CD4-positive, alpha-beta memory T cell (primary cell): ENCODE results near the gene PARD3B. TPM values are rescaled to one million over a fixed set of nuclear protein-coding genes. Genes with fewer than 3 reads are reported as not detected.

Experiments
- CTCF ChIA-PET: fragments of 350-600 bp; sonication (Branson Sonifier 250); formaldehyde crosslinking; loops from one replicate; lab custom pipeline; 2021; ENCODE audit warnings: inconsistent platforms; ENCODE audit not compliant: partially characterized antibody; lab: Charles Lee
- POLR2A ChIA-PET: fragments of 350-600 bp; sonication (Branson Sonifier 250); formaldehyde crosslinking; loops from one replicate; lab custom pipeline; 2021; ENCODE audit not compliant: partially characterized antibody; lab: Charles Lee
- DNase-seq, 5 donors: peaks; one replicate each; pipeline versions ENCODE4 v3.0.0 to v3.0.0-alpha.2; 2020 to 2022; ENCODE audit warnings: mixed read lengths in 1 of 5
- H3K27ac ChIP-seq: one replicate; pipeline ENCODE4 v1.7.0; 2013; ENCODE audit warnings: low read depth, low read length
- H3K27me3 ChIP-seq: 2 replicates; pipeline ENCODE4 v1.7.0; 2013; ENCODE audit warnings: mild to moderate bottlenecking, low read length, moderate library complexity; ENCODE audit not compliant: insufficient read depth
- H3K36me3 ChIP-seq: 2 replicates; pipeline ENCODE4 v1.7.0; 2013; ENCODE audit warnings: mild to moderate bottlenecking, low read length, moderate library complexity; ENCODE audit not compliant: insufficient read depth
- H3K4me1 ChIP-seq: 2 replicates; pipeline ENCODE4 v1.7.0; 2013; ENCODE audit warnings: mild to moderate bottlenecking, low read length, moderate library complexity; ENCODE audit not compliant: insufficient read depth
- H3K4me3 ChIP-seq, 2 donors: one replicate each; pipeline ENCODE4 v1.7.0; 2013; ENCODE audit warnings: low read length in 2 of 2, mild to moderate bottlenecking in 1 of 2
- H3K9me3 ChIP-seq, 2 donors: one replicate each; pipeline ENCODE4 v1.7.0; 2013; ENCODE audit warnings: low read length in 2 of 2, control low read depth in 1 of 2; ENCODE audit not compliant: control insufficient read depth in 1 of 2
- H3K27ac Mint-ChIP-seq, 7 donors: one replicate each; pipeline ENCODE4 v1.8.0; 2020 to 2021; ENCODE audit warnings: mixed read lengths in 7 of 7, mild to moderate bottlenecking in 6 of 7, inconsistent platforms in 3 of 7, moderate library complexity in 3 of 7
- H3K27me3 Mint-ChIP-seq, 2 donors: one replicate each; pipeline ENCODE4 v1.8.0; 2020 to 2021; ENCODE audit warnings: mixed read lengths in 2 of 2
- H3K36me3 Mint-ChIP-seq, 2 donors: one replicate each; pipeline ENCODE4 v1.8.0; 2020 to 2021; ENCODE audit warnings: mixed read lengths in 2 of 2, inconsistent platforms in 1 of 2, mild to moderate bottlenecking in 1 of 2
- H3K4me1 Mint-ChIP-seq, 4 donors: one replicate each; pipeline ENCODE4 v1.8.0; 2020 to 2021; ENCODE audit warnings: mixed read lengths in 4 of 4, mild to moderate bottlenecking in 1 of 4
- H3K4me3 Mint-ChIP-seq, 8 donors: one replicate each; pipeline ENCODE4 v1.8.0; 2020 to 2021; ENCODE audit warnings: mixed read lengths in 8 of 8, mild to moderate bottlenecking in 7 of 8, moderate library complexity in 6 of 8, inconsistent platforms in 3 of 8
- H3K9me3 Mint-ChIP-seq, 8 donors: one replicate each; pipeline ENCODE4 v1.8.0; 2020 to 2021; ENCODE audit warnings: mixed read lengths in 8 of 8, mild to moderate bottlenecking in 5 of 8, inconsistent platforms in 3 of 8, moderate library complexity in 1 of 8
- intact Hi-C: fragments of 100-400 bp; cut with micrococcal nuclease; formaldehyde crosslinking; loops from one replicate; pipeline ENCODE4 v1.15.1; 2023
- polyA plus RNA-seq, 2 donors: library from polyadenylated mRNA; unstranded; fragments of 300-500 nt; fragmentation: Illumina TruSeq; gene quantifications; one replicate each; pipeline ENCODE4 v1.2.3, GENCODE V29; 2021
- total RNA-seq, 2 experiments: library from RNA; stranded (reverse); gene quantifications; one replicate each; pipeline ENCODE4 v1.2.3, GENCODE V29; 2021

Gene PARD3B
- total and polyA plus RNA-seq, 4 experiments from 2014 or later = 0.44 to 1.3 (median 1.2) TPM; not detected in 1

GRCh38 chr2:205012961-205013360 lies 467.7 kb downstream of the PARD3B start:
- H3K27me3 Mint-ChIP-seq = peaks cover 0 to 1% of the 10 kb centered on the region in 2 donors
- no peak overlapping the region for H3K27ac Mint-ChIP-seq
- Histone ChIP-seq H3K4me3 (no peak overlapping the region), H3K4me1 (no peaks in the 10 kb centered on the region), H3K36me3 (no peaks in the 10 kb centered on the region), H3K9me3 (no peaks in the 10 kb centered on the region), H3K27ac (no peak overlapping the region), H3K27me3 (no peaks in the 10 kb centered on the region)
- DNase-seq = no peak
- POLR2A ChIA-PET = no interaction called here
- H3K36me3 Mint-ChIP-seq = no peaks in the 10 kb centered on the region
- H3K4me3 Mint-ChIP-seq = no peak overlapping the region
- intact Hi-C loops = no loop called here
- peaks cover 2 to 12% (median 6%) of the 10 kb centered on the region in 4 donors for H3K4me1 Mint-ChIP-seq
- CTCF ChIA-PET = interaction anchor here (1.2 kb wide), 1 partner anchor 10 kb away, joined by 3 read pairs; no protein-coding TSS in a partner anchor
- H3K9me3 Mint-ChIP-seq = peaks cover 0 to 5% (median 0%) of the 10 kb centered on the region in 8 donors

DNA sequence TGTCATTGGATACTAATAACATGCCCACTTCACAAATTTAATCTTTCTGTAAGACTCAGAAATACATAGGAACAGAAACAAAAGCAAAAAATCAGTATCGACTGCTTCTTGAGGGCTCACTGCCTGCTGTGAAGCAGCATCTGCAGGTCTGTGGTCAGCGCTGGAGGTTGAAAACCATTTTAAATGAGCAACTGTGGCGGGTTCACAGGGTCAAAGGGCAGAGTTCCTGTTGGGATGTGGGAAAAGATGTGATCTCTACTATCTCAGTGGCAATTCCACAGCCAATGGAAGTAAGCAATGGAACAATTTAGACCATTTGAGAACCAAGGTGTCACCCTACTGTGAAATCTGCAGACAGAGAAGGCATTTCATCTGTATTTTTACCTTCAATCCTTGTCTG lies 468.3 kb downstream of the PARD3B start:
- intact Hi-C loops = no loop called here
- no peaks in the 10 kb centered on the region for H3K36me3 ChIP-seq
- no peak overlapping the region for H3K4me3 ChIP-seq
- Mint-ChIP-seq H3K9me3 (peaks cover 0 to 5% (median 0%) of the 10 kb centered on the region in 8 donors), H3K27ac (peak overlapping the region in 1 of 7 donors; percentile 11), H3K36me3 (no peaks in the 10 kb centered on the region), H3K27me3 (peaks cover 0 to 1% of the 10 kb centered on the region in 2 donors), H3K4me3 (no peak overlapping the region), H3K4me1 (peaks cover 2 to 12% (median 6%) of the 10 kb centered on the region in 4 donors)
- H3K27ac ChIP-seq = no peak overlapping the region
- POLR2A ChIA-PET = no interaction called here
- no peaks in the 10 kb centered on the region for H3K9me3 ChIP-seq
- no peak for DNase-seq
- H3K27me3 ChIP-seq = no peaks in the 10 kb centered on the region
- no peaks in the 10 kb centered on the region for H3K4me1 ChIP-seq
- CTCF ChIA-PET = interaction anchor here (0.7 kb wide), 1 partner anchor 37 kb away, joined by 3 read pairs; no protein-coding TSS in a partner anchor

DNA sequence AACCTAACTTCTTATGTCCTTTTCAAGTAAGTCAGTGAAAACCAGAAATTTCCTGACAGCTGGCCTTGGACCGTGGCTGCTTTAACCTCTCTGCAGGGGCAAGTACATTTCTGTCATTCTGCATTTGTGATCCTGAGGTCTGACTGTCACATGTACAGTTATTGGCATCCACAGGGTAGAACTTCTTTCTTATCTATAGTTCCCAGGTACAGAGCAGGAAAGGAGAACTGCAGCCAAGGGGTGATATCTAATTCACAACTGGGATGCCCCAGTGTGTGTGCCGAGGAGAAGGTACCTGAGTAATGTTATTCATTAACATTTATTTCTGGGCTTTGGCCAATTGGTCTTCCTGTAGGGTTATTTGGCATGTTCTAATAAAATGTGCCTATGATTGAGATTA lies 468.9 kb downstream of the PARD3B start:
- ChIA-PET POLR2A (no interaction called here), CTCF (interaction anchor here (0.7 kb wide), 1 partner anchor 37 kb away, joined by 3 read pairs; no protein-coding TSS in a partner anchor)
- no peaks in the 10 kb centered on the region for H3K9me3 ChIP-seq
- H3K4me3 ChIP-seq = no peak overlapping the region
- H3K36me3 Mint-ChIP-seq = no peaks in the 10 kb centered on the region
- no peak overlapping the region for H3K27ac ChIP-seq
- no peaks in the 10 kb centered on the region for H3K27me3 ChIP-seq
- H3K36me3 ChIP-seq = no peaks in the 10 kb centered on the region
- no peak overlapping the region for H3K27ac Mint-ChIP-seq
- H3K9me3 Mint-ChIP-seq = peaks cover 0 to 5% (median 0%) of the 10 kb centered on the region in 8 donors
- H3K4me1 ChIP-seq = no peaks in the 10 kb centered on the region
- no peak overlapping the region for H3K4me3 Mint-ChIP-seq
- peaks cover 0 to 1% of the 10 kb centered on the region in 2 donors for H3K27me3 Mint-ChIP-seq
- intact Hi-C loops = no loop called here
- DNase-seq = no peak
- H3K4me1 Mint-ChIP-seq = peaks cover 3 to 12% (median 6%) of the 10 kb centered on the region in 4 donors

DNA sequence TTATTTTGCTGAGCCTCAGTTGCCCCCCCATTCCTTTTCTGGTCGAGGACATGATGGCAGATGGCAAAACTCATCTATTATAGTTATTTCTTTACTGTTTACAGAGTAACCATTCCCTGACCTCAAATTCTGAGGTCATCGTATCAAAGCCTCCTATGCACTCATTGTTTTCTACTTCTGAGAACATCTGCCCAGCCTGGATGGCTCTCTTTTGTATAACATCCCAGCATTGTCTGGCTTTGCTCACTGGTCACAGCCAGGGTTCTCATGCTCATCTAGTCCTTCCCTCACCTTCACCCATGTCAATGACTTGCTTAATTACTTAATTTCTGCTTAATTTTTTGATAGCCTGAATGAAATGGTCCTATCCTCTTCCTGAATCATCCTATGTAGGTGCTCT lies 472.1 kb downstream of the PARD3B start:
- intact Hi-C loops = no loop called here
- no peaks in the 10 kb centered on the region for H3K4me1 ChIP-seq
- CTCF ChIA-PET = no interaction called here
- H3K4me3 Mint-ChIP-seq = no peak overlapping the region
- H3K27me3 Mint-ChIP-seq = no peaks in the 10 kb centered on the region
- peaks cover 0 to 4% of the 10 kb centered on the region in 2 donors for H3K36me3 Mint-ChIP-seq
- peak overlapping the region in 2 of 7 donors; percentile 1 to 48 for H3K27ac Mint-ChIP-seq
- DNase-seq = no peak
- H3K9me3 ChIP-seq = no peaks in the 10 kb centered on the region
- no peaks in the 10 kb centered on the region for H3K36me3 ChIP-seq
- peaks cover 0 to 13% (median 1%) of the 10 kb centered on the region in 8 donors for H3K9me3 Mint-ChIP-seq
- H3K4me3 ChIP-seq = no peak overlapping the region
- H3K27me3 ChIP-seq = no peaks in the 10 kb centered on the region
- no peak overlapping the region for H3K27ac ChIP-seq
- peaks cover 3 to 5% (median 4%) of the 10 kb centered on the region in 4 donors for H3K4me1 Mint-ChIP-seq
- POLR2A ChIA-PET = interaction anchor here (0.6 to 1.5 kb wide), 2 partner anchors 14 to 1068 kb away, joined by 3 to 4 read pairs; no protein-coding TSS in a partner anchor

- Histone ChIP-seq H3K27ac (no peak overlapping the region), H3K27me3 (no peaks in the 10 kb centered on the region), H3K9me3 (no peaks in the 10 kb centered on the region), H3K36me3 (no peaks in the 10 kb centered on the region), H3K4me1 (no peaks in the 10 kb centered on the region), H3K4me3 (no peak overlapping the region)
- no peak for DNase-seq
- ChIA-PET CTCF (no interaction called here), POLR2A (interaction anchor here (0.6 to 1.5 kb wide), 2 partner anchors 15 to 1068 kb away, joined by 3 to 4 read pairs; no protein-coding TSS in a partner anchor)
- H3K4me1 Mint-ChIP-seq = peaks cover 3 to 5% (median 5%) of the 10 kb centered on the region in 4 donors
- H3K27ac Mint-ChIP-seq = peak overlapping the region in 1 of 7 donors; percentile 48
- no peaks in the 10 kb centered on the region for H3K27me3 Mint-ChIP-seq
- H3K36me3 Mint-ChIP-seq = peaks cover 0 to 4% of the 10 kb centered on the region in 2 donors
- no peak overlapping the region for H3K4me3 Mint-ChIP-seq
- peaks cover 0 to 13% (median 1%) of the 10 kb centered on the region in 8 donors for H3K9me3 Mint-ChIP-seq
- intact Hi-C loops = no loop called here
These were observed 472.6 kb downstream of the PARD3B start for GRCh38 chr2:205017912-205018311.

DNA sequence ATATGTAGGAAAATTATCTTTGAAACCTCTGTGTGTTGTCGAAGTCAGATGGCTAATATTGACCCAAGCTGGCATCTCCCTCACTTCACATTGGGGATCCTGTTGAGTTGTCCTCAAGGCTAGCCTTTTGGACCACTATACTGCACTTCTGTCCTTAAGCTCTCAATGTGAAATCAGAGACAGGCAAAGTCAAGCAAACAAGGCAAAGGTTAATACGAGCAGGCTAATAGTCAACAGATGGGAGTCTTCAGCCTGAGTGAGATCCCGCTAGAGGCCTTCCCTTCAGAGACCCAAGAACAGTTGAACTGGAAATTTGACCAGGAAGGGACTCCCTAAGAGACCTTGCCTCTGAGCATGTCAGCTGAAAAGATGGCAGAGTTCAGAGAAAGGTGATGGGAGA lies 475.4 kb downstream of the PARD3B start:
- H3K36me3 ChIP-seq = no peaks in the 10 kb centered on the region
- no peak for DNase-seq
- H3K4me3 ChIP-seq = no peak overlapping the region
- POLR2A ChIA-PET = interaction anchor here (0.6 kb wide), 1 partner anchor 13 kb away, joined by 3 read pairs; no protein-coding TSS in a partner anchor
- CTCF ChIA-PET = no interaction called here
- no peaks in the 10 kb centered on the region for H3K9me3 ChIP-seq
- Mint-ChIP-seq H3K4me1 (peaks cover 10 to 19% (median 15%) of the 10 kb centered on the region in 4 donors), H3K36me3 (peaks cover 0 to 4% of the 10 kb centered on the region in 2 donors), H3K27ac (peak overlapping the region in 2 of 7 donors; percentile 33 to 68), H3K9me3 (peaks cover 0 to 13% (median 1%) of the 10 kb centered on the region in 8 donors), H3K27me3 (no peaks in the 10 kb centered on the region), H3K4me3 (no peak overlapping the region)
- intact Hi-C loops = no loop called here
- H3K27ac ChIP-seq = no peak overlapping the region
- H3K4me1 ChIP-seq = peaks cover 4% of the 10 kb centered on the region
- no peaks in the 10 kb centered on the region for H3K27me3 ChIP-seq

DNA sequence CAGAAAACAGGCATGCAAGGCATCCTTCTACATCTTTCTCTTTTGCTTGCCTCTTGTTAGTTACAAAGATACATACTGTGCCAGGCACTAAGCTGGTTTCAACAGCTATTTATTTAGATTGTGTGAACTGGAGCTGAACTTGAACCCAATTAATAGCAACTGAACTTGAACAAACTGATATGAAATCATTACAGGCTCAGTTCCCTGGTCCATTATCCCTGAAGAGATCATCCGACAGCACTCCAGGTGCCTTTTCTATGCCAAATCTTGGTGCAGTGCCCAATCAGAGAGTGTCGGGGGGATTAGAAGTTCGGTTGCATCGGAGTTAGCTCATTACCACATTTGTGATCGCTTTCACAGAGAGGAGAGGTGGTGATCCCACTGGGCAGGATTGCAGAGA lies 477.6 kb downstream of the PARD3B start:
- H3K4me3 ChIP-seq = no peak overlapping the region
- Mint-ChIP-seq H3K4me3 (no peak overlapping the region), H3K27ac (peak overlapping the region in 1 of 7 donors; percentile 6), H3K9me3 (peaks cover 0 to 13% (median 0%) of the 10 kb centered on the region in 8 donors), H3K36me3 (peaks cover 0 to 4% of the 10 kb centered on the region in 2 donors), H3K27me3 (no peaks in the 10 kb centered on the region), H3K4me1 (peaks cover 15 to 24% (median 18%) of the 10 kb centered on the region in 4 donors)
- peaks cover 9% of the 10 kb centered on the region for H3K4me1 ChIP-seq
- no peaks in the 10 kb centered on the region for H3K27me3 ChIP-seq
- H3K36me3 ChIP-seq = no peaks in the 10 kb centered on the region
- no peak overlapping the region for H3K27ac ChIP-seq
- CTCF ChIA-PET = interaction anchor here (1.0 to 1.4 kb wide), 2 partner anchors 28 to 33 kb away, joined by 3 to 6 read pairs; no protein-coding TSS in a partner anchor
- intact Hi-C loops = no loop called here
- H3K9me3 ChIP-seq = no peaks in the 10 kb centered on the region
- no peak for DNase-seq
- POLR2A ChIA-PET = no interaction called here
